ENCODE measurements around the gene ZBTB16.
A peak's percentile ranks its signal among the peaks of the same experiment; 100 is the strongest.

Gene ZBTB16

DNA sequence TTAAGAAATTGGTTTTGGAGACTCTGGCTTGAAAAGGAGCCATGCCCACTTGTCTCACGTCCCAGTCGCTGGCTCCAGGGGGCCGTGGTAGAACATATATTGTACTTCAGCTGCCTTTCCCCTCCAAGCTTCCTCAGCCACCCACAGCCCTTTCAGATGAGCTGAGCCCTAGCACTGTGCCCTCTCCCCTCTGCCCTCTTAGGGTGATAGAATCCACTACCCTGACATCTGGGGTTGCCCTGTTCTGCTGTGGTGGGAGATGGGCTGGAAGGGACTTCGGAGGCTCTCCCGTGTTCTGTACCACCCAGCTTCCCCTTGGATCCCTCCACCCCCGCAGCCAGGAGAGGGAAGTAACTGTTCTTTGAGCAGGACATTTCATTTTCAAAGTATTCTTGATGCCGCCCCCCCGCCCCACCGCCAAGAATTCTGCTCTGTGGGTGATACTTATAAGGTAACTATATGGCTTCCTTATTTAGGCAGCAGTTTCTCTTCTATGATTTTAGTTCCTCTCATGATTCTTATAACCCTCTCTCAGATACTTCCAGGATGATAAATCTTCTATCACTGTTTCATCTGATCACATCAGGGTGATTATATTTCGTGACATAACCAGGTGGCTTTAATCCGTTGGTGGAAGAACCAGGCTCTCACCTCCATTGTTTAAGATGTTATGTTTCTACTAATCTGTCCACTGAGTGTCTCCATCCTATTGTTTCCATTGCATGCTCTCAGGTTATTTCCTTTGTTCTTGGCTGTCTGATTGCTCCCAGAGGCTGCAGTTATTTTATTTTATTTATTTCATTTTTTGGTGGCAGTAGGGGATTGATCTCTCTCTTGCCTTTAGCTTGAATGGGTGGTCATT is 24.1 kb downstream of the ZBTB16 start:
- no peak overlapping the region for H3K4me3 Mint-ChIP-seq
- DNase-seq, result no peak
- H3K27me3 Mint-ChIP-seq (ENCODE audit: low read depth, poor library complexity), result peaks cover 2% of the 10 kb centered on the region
- TF ChIP-seq, protein P1, sequence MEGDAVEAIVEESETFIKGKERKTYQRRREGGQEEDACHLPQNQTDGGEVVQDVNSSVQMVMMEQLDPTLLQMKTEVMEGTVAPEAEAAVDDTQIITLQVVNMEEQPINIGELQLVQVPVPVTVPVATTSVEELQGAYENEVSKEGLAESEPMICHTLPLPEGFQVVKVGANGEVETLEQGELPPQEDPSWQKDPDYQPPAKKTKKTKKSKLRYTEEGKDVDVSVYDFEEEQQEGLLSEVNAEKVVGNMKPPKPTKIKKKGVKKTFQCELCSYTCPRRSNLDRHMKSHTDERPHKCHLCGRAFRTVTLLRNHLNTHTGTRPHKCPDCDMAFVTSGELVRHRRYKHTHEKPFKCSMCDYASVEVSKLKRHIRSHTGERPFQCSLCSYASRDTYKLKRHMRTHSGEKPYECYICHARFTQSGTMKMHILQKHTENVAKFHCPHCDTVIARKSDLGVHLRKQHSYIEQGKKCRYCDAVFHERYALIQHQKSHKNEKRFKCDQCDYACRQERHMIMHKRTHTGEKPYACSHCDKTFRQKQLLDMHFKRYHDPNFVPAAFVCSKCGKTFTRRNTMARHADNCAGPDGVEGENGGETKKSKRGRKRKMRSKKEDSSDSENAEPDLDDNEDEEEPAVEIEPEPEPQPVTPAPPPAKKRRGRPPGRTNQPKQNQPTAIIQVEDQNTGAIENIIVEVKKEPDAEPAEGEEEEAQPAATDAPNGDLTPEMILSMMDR (IDR thresholded peaks at IDR 0.05), result no peak
- no peaks in the 10 kb centered on the region for H3K9me3 Mint-ChIP-seq
- H3K4me1 Mint-ChIP-seq, result peaks cover 97% of the 10 kb centered on the region
- H3K36me3 Mint-ChIP-seq (ENCODE audit: low read depth), result no peaks in the 10 kb centered on the region
- H3K27ac Mint-ChIP-seq, result no peak overlapping the region

DNA sequence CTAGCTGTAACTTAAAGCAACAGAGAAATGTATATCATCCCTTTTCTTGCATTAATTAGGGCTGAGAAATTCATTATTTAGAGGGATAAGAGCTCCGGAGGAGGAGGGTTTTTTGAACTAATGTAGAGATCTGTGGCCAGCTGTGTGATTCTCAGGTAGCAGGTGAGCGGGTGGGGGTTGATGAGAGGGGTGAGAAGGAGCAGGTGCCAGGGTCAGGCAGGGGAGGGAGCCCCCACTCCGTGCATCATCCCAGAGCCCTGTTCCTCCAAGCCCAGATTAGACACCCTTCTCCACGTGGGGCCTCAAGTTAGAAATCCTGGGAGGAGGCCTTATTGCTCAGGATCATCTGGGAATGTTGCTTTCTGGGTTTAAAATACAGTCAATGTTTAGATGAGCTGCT is 24.9 kb downstream of the ZBTB16 start:
- Mint-ChIP-seq H3K4me3 (no peak overlapping the region), H3K27ac (no peak overlapping the region), H3K36me3 (ENCODE audit: low read depth) (no peaks in the 10 kb centered on the region), H3K4me1 (peaks cover 97% of the 10 kb centered on the region), H3K9me3 (no peaks in the 10 kb centered on the region), H3K27me3 (ENCODE audit: low read depth, poor library complexity) (no peaks in the 10 kb centered on the region)
- TF ChIP-seq, protein P1 (IDR thresholded peaks at IDR 0.05), result no peak
- DNase-seq, result no peak

DNA sequence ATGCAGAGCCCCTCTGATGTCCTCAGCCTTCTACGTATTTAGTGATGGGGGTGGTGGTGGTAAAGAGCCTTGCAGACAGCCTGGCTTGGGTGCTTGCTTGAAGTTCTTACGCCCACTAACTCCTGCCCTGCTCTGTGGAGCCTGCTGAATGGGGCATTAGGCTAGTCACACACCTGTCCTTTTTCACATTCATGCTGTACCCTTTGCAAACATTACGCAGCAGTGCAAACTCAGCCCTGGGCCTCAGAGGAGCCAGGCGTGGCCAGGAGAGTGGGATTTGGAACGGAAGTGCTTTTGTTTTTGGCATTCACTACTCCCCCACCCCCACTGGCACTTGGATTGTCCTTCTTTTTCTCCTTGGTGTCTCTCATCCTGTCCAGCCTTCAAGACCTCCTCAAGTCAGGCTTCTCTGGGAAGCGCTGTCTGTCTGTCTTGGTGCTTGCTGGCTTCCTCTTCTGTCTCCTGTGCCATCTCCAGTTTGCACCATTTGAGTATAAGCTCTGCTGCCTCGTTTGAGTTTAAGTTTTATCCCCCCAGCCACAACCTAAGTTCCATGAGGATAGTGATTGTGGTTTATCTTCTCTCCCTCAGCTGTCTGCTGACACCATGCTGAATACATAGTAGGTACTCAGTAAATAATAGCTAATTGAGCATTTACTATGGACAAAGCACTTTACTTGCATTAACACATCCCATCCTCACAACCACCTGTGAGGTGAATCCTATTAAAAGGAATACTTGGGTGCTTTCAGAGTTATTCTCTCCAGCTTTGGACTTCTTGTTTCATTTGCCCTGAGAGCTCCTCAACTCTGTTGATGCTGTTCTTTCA is 26.7 kb downstream of the ZBTB16 start:
- H3K27ac Mint-ChIP-seq, result no peak overlapping the region
- no peaks in the 10 kb centered on the region for H3K27me3 Mint-ChIP-seq (ENCODE audit: low read depth, poor library complexity)
- H3K9me3 Mint-ChIP-seq, result no peaks in the 10 kb centered on the region
- H3K36me3 Mint-ChIP-seq (ENCODE audit: low read depth), result no peaks in the 10 kb centered on the region
- no peak overlapping the region for H3K4me3 Mint-ChIP-seq
- TF ChIP-seq, protein P1 (IDR thresholded peaks at IDR 0.05), result no peak
- no peak for DNase-seq
- peaks cover 97% of the 10 kb centered on the region for H3K4me1 Mint-ChIP-seq

DNA sequence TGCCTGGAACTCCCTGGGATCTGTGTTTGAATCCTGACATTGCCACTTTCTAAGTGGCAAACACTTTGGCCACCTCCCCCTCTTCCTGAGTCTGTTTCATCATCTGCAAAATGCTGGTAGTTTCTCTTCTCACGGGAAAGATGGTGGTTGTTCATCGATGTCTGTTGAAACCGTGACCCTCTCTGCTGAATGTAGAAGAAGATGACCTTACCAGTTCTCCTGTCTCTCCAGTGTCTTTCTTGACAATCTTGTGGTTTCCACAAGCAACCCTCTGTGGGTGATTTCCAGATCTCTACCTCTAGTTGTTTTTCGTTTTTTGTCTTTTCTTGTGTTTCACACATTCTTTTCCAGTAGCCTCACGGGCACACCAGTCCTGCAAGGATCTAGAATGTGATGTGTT is 27.5 kb downstream of the ZBTB16 start:
- no peaks in the 10 kb centered on the region for H3K9me3 Mint-ChIP-seq
- TF ChIP-seq, protein P1 (IDR thresholded peaks at IDR 0.05), result no peak
- no peaks in the 10 kb centered on the region for H3K27me3 Mint-ChIP-seq (ENCODE audit: low read depth, poor library complexity)
- H3K4me1 Mint-ChIP-seq, result peaks cover 97% of the 10 kb centered on the region
- no peak for DNase-seq
- no peaks in the 10 kb centered on the region for H3K36me3 Mint-ChIP-seq (ENCODE audit: low read depth)
- no peak overlapping the region for H3K27ac Mint-ChIP-seq
- no peak overlapping the region for H3K4me3 Mint-ChIP-seq

DNA sequence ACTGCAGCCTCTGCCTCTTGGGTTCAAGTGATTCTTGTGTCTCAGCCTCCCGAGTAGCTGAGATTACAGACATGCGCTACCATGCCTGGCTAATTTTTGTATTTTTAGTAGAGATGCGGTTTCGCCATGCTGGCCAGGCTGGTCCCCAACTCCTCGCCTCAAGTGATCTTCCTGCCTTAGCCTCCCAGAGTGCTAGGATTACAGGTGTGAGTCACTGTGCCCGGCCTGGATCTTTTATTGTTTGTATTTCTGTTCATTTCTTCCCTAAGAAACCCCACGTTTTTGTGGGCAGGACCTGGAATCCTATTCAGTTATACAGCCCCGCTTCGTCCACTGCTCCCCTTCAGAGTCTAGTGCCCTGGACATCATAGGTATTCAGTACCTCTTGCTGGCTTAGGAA is 28.7 kb downstream of the ZBTB16 start:
- TF ChIP-seq, protein P1 (IDR thresholded peaks at IDR 0.05), result no peak
- peaks cover 97% of the 10 kb centered on the region for H3K4me1 Mint-ChIP-seq
- DNase-seq, result no peak
- no peaks in the 10 kb centered on the region for H3K9me3 Mint-ChIP-seq
- H3K4me3 Mint-ChIP-seq, result no peak overlapping the region
- H3K27me3 Mint-ChIP-seq (ENCODE audit: low read depth, poor library complexity), result no peaks in the 10 kb centered on the region
- H3K36me3 Mint-ChIP-seq (ENCODE audit: low read depth), result no peaks in the 10 kb centered on the region
- H3K27ac Mint-ChIP-seq, result peak overlapping the region; percentile 91
